T-cell (primary cell): ENCODE data around the gene RXRB. TPM values are rescaled to one million over a fixed set of nuclear protein-coding genes. Genes with fewer than 3 reads are reported as not detected.
A peak's percentile ranks its signal among the peaks of the same experiment; 100 is the strongest.
"Not testable (repeated sequence)": the region's sequence is repeated elsewhere in the genome, so short reads cannot be mapped to it uniquely, and the experiment has no call there.

Experiments used
- ATAC-seq, 4 experiments: fragments of 200-7000 bp in 3 of 4; fragments of 150-1000 bp in 1 of 4; cut with Tn5 transposase; replicated peaks in 1 of 4; 1 replicate in 3 of 4; 2 replicates in 1 of 4; pipeline ENCODE4 v1.10.0; 2021; ENCODE audit warnings: moderate library complexity in 3 of 4, mild to moderate bottlenecking in 2 of 4, moderate number of reproducible peaks in 1 of 4
- CTCF ChIA-PET, 2 donors: fragments of 300-600 bp; sonication (Branson Sonifier 250); formaldehyde crosslinking; loops; one replicate each; lab custom pipeline; 2022; ENCODE audit warnings: antibody characterized with exemption in 2 of 2; lab: Charles Lee
- POLR2A ChIA-PET, 2 donors: fragments of 300-600 bp; sonication (Branson Sonifier 250); formaldehyde crosslinking; loops; one replicate each; lab custom pipeline; 2022; ENCODE audit warnings: antibody characterized with exemption in 2 of 2; lab: Charles Lee
- DNase-seq, 35 experiments: peaks; one replicate each; pipeline versions ENCODE4 v3.0.0 to v3.0.0-alpha.2; 2013 to 2023
- H3K27ac ChIP-seq: one replicate; pipeline ENCODE4 v1.5.1; 2013; ENCODE audit warnings: low read length
- H3K27me3 ChIP-seq, 2 experiments: replicated peaks in 1 of 2; 1 replicate in 1 of 2; 2 replicates in 1 of 2; pipeline versions ENCODE4 v1.6.1 to v1.7.0; 2013; ENCODE audit warnings: low read length in 1 of 2, mixed read lengths in 1 of 2; ENCODE audit not compliant: control insufficient read depth in 2 of 2, insufficient read depth in 2 of 2; ENCODE audit errors: extremely low read depth in 1 of 2
- H3K36me3 ChIP-seq, 2 donors: 1 replicate in 1 of 2; 2 replicates in 1 of 2; pipeline versions ENCODE4 v1.6.1 to v1.7.0; 2013; ENCODE audit warnings: low read length in 1 of 2; ENCODE audit not compliant: control insufficient read depth in 2 of 2, insufficient read depth in 1 of 2; ENCODE audit errors: extremely low read depth in 1 of 2
- H3K4me1 ChIP-seq, 2 experiments: 1 replicate in 1 of 2; 2 replicates in 1 of 2; pipeline versions ENCODE4 v1.6.1 to v1.7.0; 2013; ENCODE audit warnings: low read length in 2 of 2, mixed read lengths in 1 of 2; ENCODE audit not compliant: insufficient read depth in 2 of 2, control insufficient read depth in 1 of 2; ENCODE audit errors: extremely low read depth in 1 of 2
- H3K4me3 ChIP-seq, 2 donors: 1 replicate in 1 of 2; 2 replicates in 1 of 2; pipeline versions ENCODE4 v1.5.1 to v1.7.0; 2013; ENCODE audit warnings: mild to moderate bottlenecking in 2 of 2, low read length in 1 of 2, moderate library complexity in 1 of 2; ENCODE audit not compliant: control insufficient read depth in 1 of 2; ENCODE audit errors: extremely low read depth in 1 of 2
- H3K9me3 ChIP-seq: 2 replicates; pipeline ENCODE4 v1.7.0; 2013
- H3K27ac Mint-ChIP-seq, 2 donors: one replicate each; pipeline ENCODE4 v1.8.0; 2020 to 2021; ENCODE audit warnings: mild to moderate bottlenecking in 2 of 2, mixed read lengths in 2 of 2
- H3K27me3 Mint-ChIP-seq, 2 donors: one replicate each; pipeline ENCODE4 v1.8.0; 2021 to 2022; ENCODE audit warnings: mixed read lengths in 2 of 2
- H3K36me3 Mint-ChIP-seq: one replicate; pipeline ENCODE4 v1.8.0; 2021; ENCODE audit warnings: mixed read lengths
- H3K4me1 Mint-ChIP-seq, 3 donors: one replicate each; pipeline ENCODE4 v1.8.0; 2020 to 2022; ENCODE audit warnings: mixed read lengths in 3 of 3, mild to moderate bottlenecking in 1 of 3
- H3K4me3 Mint-ChIP-seq, 3 donors: one replicate each; pipeline ENCODE4 v1.8.0; 2020 to 2022; ENCODE audit warnings: mild to moderate bottlenecking in 3 of 3, mixed read lengths in 3 of 3, moderate library complexity in 3 of 3
- H3K9me3 Mint-ChIP-seq, 3 donors: one replicate each; pipeline ENCODE4 v1.8.0; 2020 to 2022; ENCODE audit warnings: mixed read lengths in 3 of 3
- WGBS: methylation state at CpG from one replicate; pipeline ENCODE4 v1.1.5; 2013; ENCODE audit warnings: missing lambda C conversion rate; ENCODE audit not compliant: insufficient coverage; 5-methylcytosine and 5-hydroxymethylcytosine counted together
- total RNA-seq, 35 experiments: library from RNA in 6 of 35; stranded (reverse) in 6 of 35; fragments of 120-200 nt in 1 of 35; gene quantifications; one replicate each; pipeline versions ENCODE4 v1.2.1 to v1.2.4 and lab custom pipeline; 2013 to 2026

RXRB gene
- total RNA-seq, 5 donors from 2014 or later (not counting 1 experiment from before 2014, with no cell fraction given) = 65.5 to 104 (median 96.4) TPM

- Mint-ChIP-seq H3K27ac (no peak overlapping the region), H3K9me3 (no peaks in the 10 kb centered on the region), H3K36me3 (no peaks in the 10 kb centered on the region), H3K4me1 (peaks cover 0 to 3% (median 0%) of the 10 kb centered on the region in 3 donors), H3K4me3 (no peak overlapping the region), H3K27me3 (peaks cover 19 to 45% of the 10 kb centered on the region in 2 donors)
- Histone ChIP-seq H3K4me3 (no peak overlapping the region), H3K36me3 (no peaks in the 10 kb centered on the region), H3K27ac (no peak overlapping the region), H3K4me1 (no peaks in the 10 kb centered on the region), H3K9me3 (no peaks in the 10 kb centered on the region), H3K27me3 (peaks cover 4 to 43% of the 10 kb centered on the region in 2 experiments)
- no peak for ATAC-seq
- no peak for DNase-seq
- CTCF ChIA-PET = interaction anchor here in 1 of 2 donors (1.3 kb wide), 1 partner anchor 14 kb away, joined by 5 read pairs; no protein-coding TSS in a partner anchor
- POLR2A ChIA-PET = no interaction called here
- 49% methylated on average over 6 of the region's 6 CpGs for WGBS
These were observed 34.8 kb upstream of the RXRB start for GRCh38 chr6:33235221-33235634.

- H3K36me3 Mint-ChIP-seq, DNase-seq, H3K9me3 Mint-ChIP-seq, CTCF ChIA-PET, H3K27ac Mint-ChIP-seq, ATAC-seq, H3K4me3 ChIP-seq, H3K4me3 Mint-ChIP-seq, POLR2A ChIA-PET, H3K4me1 Mint-ChIP-seq, H3K27ac ChIP-seq, H3K9me3 ChIP-seq, H3K4me1 ChIP-seq, H3K36me3 ChIP-seq: not testable (repeated sequence)
- WGBS = no CpG with 5 or more reads among the region's 14 CpGs
- peaks cover 2 to 24% of the 10 kb centered on the region in 2 experiments for H3K27me3 ChIP-seq
- H3K27me3 Mint-ChIP-seq = peaks cover 26 to 44% of the 10 kb centered on the region in 2 donors
These were observed 26.1 kb upstream of the RXRB start for GRCh38 chr6:33226503-33227120.

- Mint-ChIP-seq H3K27ac (no peak overlapping the region), H3K27me3 (peaks cover 28 to 59% of the 10 kb centered on the region in 2 donors), H3K9me3 (no peaks in the 10 kb centered on the region), H3K36me3 (no peaks in the 10 kb centered on the region), H3K4me3 (no peak overlapping the region), H3K4me1 (peaks cover 16 to 19% (median 17%) of the 10 kb centered on the region in 3 donors)
- WGBS = 82% methylated on average over 2 of the region's 3 CpGs
- DNase-seq (no peak), ATAC-seq (no peak)
- POLR2A ChIA-PET = no interaction called here
- H3K9me3 ChIP-seq = no peaks in the 10 kb centered on the region
- H3K36me3 ChIP-seq = no peaks in the 10 kb centered on the region
- H3K27ac ChIP-seq = no peak overlapping the region
- peaks cover 2 to 23% of the 10 kb centered on the region in 2 experiments for H3K4me1 ChIP-seq
- H3K27me3 ChIP-seq = peaks cover 4 to 65% of the 10 kb centered on the region in 2 experiments
- CTCF ChIA-PET = no interaction called here
- H3K4me3 ChIP-seq = no peak overlapping the region
These were observed 17.2 kb upstream of the RXRB start for GRCh38 chr6:33217681-33218080.

GRCh38 chr6:33217246-33217645 lies 16.8 kb upstream of the RXRB start:
- Mint-ChIP-seq H3K36me3 (peaks cover under 1% of the 10 kb centered on the region), H3K27ac (peak overlapping the region in 1 of 2 donors; percentile 28), H3K27me3 (peaks cover 28 to 59% of the 10 kb centered on the region in 2 donors), H3K9me3 (no peaks in the 10 kb centered on the region), H3K4me1 (peaks cover 19 to 24% (median 20%) of the 10 kb centered on the region in 3 donors), H3K4me3 (no peak overlapping the region)
- ATAC-seq (no peak), DNase-seq (no peak)
- H3K27ac ChIP-seq = no peak overlapping the region
- WGBS = 100% methylated on average over 2 of the region's 6 CpGs
- peaks cover 2 to 27% of the 10 kb centered on the region in 2 experiments for H3K4me1 ChIP-seq
- ChIA-PET CTCF (interaction anchor here in 1 of 2 donors (0.5 kb wide), 1 partner anchor 15 kb away, joined by 3 read pairs; no protein-coding TSS in a partner anchor), POLR2A (no interaction called here)
- H3K27me3 ChIP-seq = peaks cover 2 to 66% of the 10 kb centered on the region in 2 experiments
- H3K36me3 ChIP-seq = peaks cover 0 to under 1% of the 10 kb centered on the region in 2 donors
- no peaks in the 10 kb centered on the region for H3K9me3 ChIP-seq
- H3K4me3 ChIP-seq = no peak overlapping the region

GRCh38 chr6:33216117-33216649 lies 15.7 kb upstream of the RXRB start:
- 73% methylated on average over 4 of the region's 4 CpGs for WGBS
- Histone ChIP-seq H3K36me3 (peaks cover 0 to 8% of the 10 kb centered on the region in 2 donors), H3K9me3 (no peaks in the 10 kb centered on the region), H3K4me3 (no peak overlapping the region), H3K27me3 (peaks cover 2 to 70% of the 10 kb centered on the region in 2 experiments), H3K4me1 (peaks cover 2 to 29% of the 10 kb centered on the region in 2 experiments), H3K27ac (no peak overlapping the region)
- Mint-ChIP-seq H3K9me3 (no peaks in the 10 kb centered on the region), H3K27ac (peak overlapping the region in 1 of 2 donors; percentile 74), H3K4me1 (peaks cover 19 to 26% (median 20%) of the 10 kb centered on the region in 3 donors), H3K36me3 (peaks cover 5% of the 10 kb centered on the region), H3K27me3 (peaks cover 23 to 52% of the 10 kb centered on the region in 2 donors), H3K4me3 (no peak overlapping the region)
- ChIA-PET POLR2A (interaction anchor here in 1 of 2 donors (0.6 kb wide), 1 partner anchor 82 kb away, joined by 12 read pairs; no protein-coding TSS in a partner anchor), CTCF (no interaction called here)
- ATAC-seq (peak in 2 of 4 experiments; percentile 11 to 28), DNase-seq (peak in 1 of 35 experiments; percentile 7)

GRCh38 chr6:33215271-33216116 lies 15.0 kb upstream of the RXRB start:
- ChIA-PET CTCF (no interaction called here), POLR2A (interaction anchor here (0.6 kb wide), 2 partner anchors 83 to 222 kb away, joined by 11 to 12 read pairs; no protein-coding TSS in a partner anchor)
- H3K9me3 ChIP-seq = no peaks in the 10 kb centered on the region
- peaks cover 23 to 50% of the 10 kb centered on the region in 2 donors for H3K27me3 Mint-ChIP-seq
- H3K36me3 ChIP-seq = peaks cover 0 to 12% of the 10 kb centered on the region in 2 donors
- no peak for DNase-seq
- peaks cover 19 to 26% (median 22%) of the 10 kb centered on the region in 3 donors for H3K4me1 Mint-ChIP-seq
- peak overlapping the region in 1 of 3 donors; percentile 85 for H3K4me3 Mint-ChIP-seq
- WGBS = 85% methylated on average over 3 of the region's 9 CpGs
- H3K36me3 Mint-ChIP-seq = peaks cover 8% of the 10 kb centered on the region
- H3K27ac Mint-ChIP-seq = peak overlapping the region in 1 of 2 donors; percentile 74
- peaks cover 2 to 29% of the 10 kb centered on the region in 2 experiments for H3K4me1 ChIP-seq
- peak in 2 of 4 experiments; percentile 11 to 23 for ATAC-seq
- H3K9me3 Mint-ChIP-seq = no peaks in the 10 kb centered on the region
- H3K27me3 ChIP-seq = peaks cover 2 to 66% of the 10 kb centered on the region in 2 experiments
- no peak overlapping the region for H3K4me3 ChIP-seq
- no peak overlapping the region for H3K27ac ChIP-seq
